A673 (cell line): ENCODE data around the gene PPP1CA. TPM values are rescaled to one million over a fixed set of nuclear protein-coding genes. Genes with fewer than 3 reads are reported as not detected.
A peak's percentile ranks its signal among the peaks of the same experiment; 100 is the strongest.

Experiments used
- BruUV-seq: library from RNA; stranded (reverse); fragments of 400-500 nt; replicated peaks from 2 replicates; lab custom pipeline; 2021; lab: Mats Ljungman, UMichigan
- CTCF ChIA-PET: fragments of 300-600 bp; sonication (Branson Sonifier 250); formaldehyde crosslinking; loops from one replicate; lab custom pipeline; 2022; ENCODE audit warnings: antibody characterized with exemption; lab: Charles Lee
- POLR2A ChIA-PET: fragments of 300-600 bp; sonication (Branson Sonifier 250); formaldehyde crosslinking; loops from one replicate; lab custom pipeline; 2022; ENCODE audit warnings: antibody characterized with exemption; ENCODE audit not compliant: low non-redundant PET; lab: Charles Lee
- DNase-seq: peaks from one replicate; pipeline ENCODE4 v3.0.0-alpha.2; 2015; ENCODE audit warnings: low spot score
- H3K27ac ChIP-seq: fragments of 200-600 bp; sonication (generic); 2 replicates; pipeline ENCODE4 v1.5.1; 2016; ENCODE audit warnings: mixed run types, low read depth, mild to moderate bottlenecking, mixed read lengths, antibody characterized with exemption, low read length; ENCODE audit not compliant: poor library complexity, severe bottlenecking
- H3K27me3 ChIP-seq: fragments of 200-600 bp; sonication (generic); replicated peaks from 2 replicates; pipeline ENCODE4 v1.6.1; 2017; ENCODE audit warnings: mixed run types, low read depth, mild to moderate bottlenecking, mixed read lengths, antibody characterized with exemption, low read length; ENCODE audit not compliant: insufficient read depth, poor library complexity
- H3K36me3 ChIP-seq: fragments of 200-600 bp; sonication (generic); 2 replicates; pipeline ENCODE4 v1.6.1; 2016; ENCODE audit warnings: mixed run types, mild to moderate bottlenecking, mixed read lengths, antibody characterized with exemption, low read length; ENCODE audit not compliant: insufficient read depth, poor library complexity, severe bottlenecking
- H3K4me1 ChIP-seq: fragments of 200-600 bp; sonication (generic); 2 replicates; pipeline ENCODE4 v1.6.1; 2017; ENCODE audit warnings: mixed run types, mild to moderate bottlenecking, mixed read lengths, antibody characterized with exemption, low read length; ENCODE audit not compliant: insufficient read depth, poor library complexity, severe bottlenecking
- H3K4me3 ChIP-seq: fragments of 200-600 bp; sonication (generic); 2 replicates; pipeline ENCODE4 v1.5.1; 2016; ENCODE audit warnings: low read depth, mixed run types, mild to moderate bottlenecking, mixed read lengths, low read length; ENCODE audit not compliant: poor library complexity, severe bottlenecking
- H3K9me3 ChIP-seq: fragments of 200-600 bp; sonication (generic); 2 replicates; pipeline ENCODE4 v1.6.1; 2016; ENCODE audit warnings: mixed run types, low read depth, mild to moderate bottlenecking, mixed read lengths, antibody characterized with exemption, low read length; ENCODE audit not compliant: poor library complexity, severe bottlenecking
- CTCF ChIP-seq: fragments of 300-800, 200-600 bp; sonication (generic); conservative IDR thresholded peaks from 2 replicates; pipeline ENCODE4 v1.5.1; 2017; ENCODE audit warnings: low read depth, mild to moderate bottlenecking, antibody characterized with exemption, low read length, moderate library complexity, mixed read lengths
- EZH2 ChIP-seq: fragments of 200-600 bp; sonication (generic); IDR thresholded peaks from 2 replicates; pipeline ENCODE4 v1.6.1; 2017; ENCODE audit warnings: borderline replicate concordance, low read depth, mild to moderate bottlenecking, mixed read lengths, antibody characterized with exemption, low read length; ENCODE audit not compliant: poor library complexity, severe bottlenecking
- intact Hi-C: fragments of 100-400 bp; cut with micrococcal nuclease; formaldehyde crosslinking; loops from one replicate; pipeline ENCODE4 v1.10.0; 2022; ENCODE audit not compliant: unreplicated experiment
- total RNA-seq: library from RNA; stranded (reverse); gene quantifications from 2 replicates; pipeline ENCODE4 v1.2.3, GENCODE V29; 2021

The PPP1CA gene
- total RNA-seq, 1 experiment from 2014 or later, result 239 TPM

- CTCF ChIA-PET, result interaction anchor here (0.6 to 1.0 kb wide), 2 partner anchors 69 to 209 kb away, joined by 3 to 4 read pairs; partner anchors contain the start of gene NUDT8
- Histone ChIP-seq H3K9me3 (no peaks in the 10 kb centered on the region), H3K27ac (peak overlapping the region; percentile 76), H3K36me3 (no peaks in the 10 kb centered on the region), H3K27me3 (no peaks in the 10 kb centered on the region), H3K4me1 (peaks cover 28% of the 10 kb centered on the region), H3K4me3 (peak overlapping the region; percentile 51)
- TF ChIP-seq EZH2 (no peak), CTCF (no peak)
- POLR2A ChIA-PET, result interaction anchor here (0.6 to 0.7 kb wide), 3 partner anchors 20 to 1536 kb away, joined by 3 to 8 read pairs (median 7); no protein-coding TSS in a partner anchor
- BruUV-seq, result TSS peak; percentile 41
- peak; percentile 96 for DNase-seq
- intact Hi-C loops, result no loop called here
Measured at GRCh38 chr11:67420646-67421429, 19.2 kb upstream of the PPP1CA start.

GRCh38 chr11:67420147-67420645 lies 18.5 kb upstream of the PPP1CA start:
- CTCF ChIA-PET, result no interaction called here
- no peak for TF ChIP-seq EZH2
- no peak for TF ChIP-seq CTCF
- no peaks in the 10 kb centered on the region for H3K27me3 ChIP-seq
- H3K36me3 ChIP-seq, result no peaks in the 10 kb centered on the region
- H3K27ac ChIP-seq, result peak overlapping the region; percentile 76
- peaks cover 33% of the 10 kb centered on the region for H3K4me1 ChIP-seq
- POLR2A ChIA-PET, result no interaction called here
- peak overlapping the region; percentile 51 for H3K4me3 ChIP-seq
- intact Hi-C loops, result no loop called here
- no peak for DNase-seq
- BruUV-seq, result no TSS peak
- no peaks in the 10 kb centered on the region for H3K9me3 ChIP-seq

DNA sequence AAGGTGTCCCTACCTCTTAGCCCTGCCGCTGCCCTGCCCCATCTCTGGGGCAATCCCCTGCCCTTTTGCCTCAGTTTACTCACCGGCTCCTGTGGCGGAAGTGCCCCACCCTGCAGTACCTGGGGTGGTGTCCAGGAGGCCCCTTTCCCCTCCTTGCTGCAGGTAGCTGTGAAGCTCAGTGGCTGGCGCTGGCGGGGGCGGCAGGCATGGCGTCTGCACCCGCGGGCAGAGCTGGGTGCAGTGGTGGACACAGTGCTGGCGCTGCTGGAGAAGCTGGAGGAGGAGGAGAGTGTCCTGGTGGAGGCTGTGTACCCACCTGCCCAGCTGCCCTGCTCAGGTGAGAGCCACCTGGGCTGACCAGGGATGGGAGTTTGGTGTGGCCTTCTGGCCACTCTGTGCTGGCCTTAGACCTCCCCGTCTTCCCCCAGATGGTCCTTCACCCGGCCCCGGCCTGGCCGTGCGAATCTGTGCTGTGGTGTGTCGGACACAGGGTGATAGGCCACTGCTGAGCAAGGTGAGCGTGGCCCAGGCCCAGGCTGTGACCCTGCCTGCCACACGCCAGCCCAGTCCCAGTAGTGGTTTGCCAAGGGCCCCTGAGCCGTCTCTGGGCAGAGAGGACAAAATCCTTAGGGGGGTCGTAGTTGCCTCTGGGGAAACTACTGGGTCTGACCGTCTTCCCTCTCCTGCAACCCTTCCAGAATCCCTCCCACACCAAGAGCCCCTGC lies 17.8 kb upstream of the PPP1CA start:
- BruUV-seq, result no TSS peak
- POLR2A ChIA-PET, result no interaction called here
- no peak overlapping the region for H3K27ac ChIP-seq

More for the DNA sequence above, 17.8 kb upstream of the PPP1CA start:
- Histone ChIP-seq H3K4me1 (peaks cover 36% of the 10 kb centered on the region), H3K9me3 (no peaks in the 10 kb centered on the region), H3K36me3 (no peaks in the 10 kb centered on the region), H3K4me3 (peak overlapping the region; percentile 51), H3K27me3 (no peaks in the 10 kb centered on the region)
- TF ChIP-seq CTCF (no peak), EZH2 (no peak)
- intact Hi-C loops, result no loop called here
- DNase-seq, result no peak
- CTCF ChIA-PET, result no interaction called here
